HUES6 (cell line): ENCODE results near the gene VTA1.
"Not testable (repeated sequence)": the region's sequence is repeated elsewhere in the genome, so short reads cannot be mapped to it uniquely, and the experiment has no call there.

Source experiments
- H3K27ac ChIP-seq: 2 replicates; pipeline ENCODE4 v1.7.0; 2013; ENCODE audit warnings: low read depth, mild to moderate bottlenecking, low read length, inconsistent platforms
- H3K27me3 ChIP-seq: 2 replicates; pipeline ENCODE4 v1.6.1; 2013; ENCODE audit warnings: low read length; ENCODE audit not compliant: control insufficient read depth, insufficient read depth
- H3K36me3 ChIP-seq: 2 replicates; pipeline ENCODE4 v1.6.1; 2013; ENCODE audit warnings: low read length; ENCODE audit not compliant: control insufficient read depth, insufficient read depth
- H3K4me1 ChIP-seq: 2 replicates; pipeline ENCODE4 v1.6.1; 2013; ENCODE audit warnings: low read length; ENCODE audit not compliant: control insufficient read depth, insufficient read depth
- H3K4me3 ChIP-seq: 2 replicates; pipeline ENCODE4 v1.5.1; 2013; ENCODE audit warnings: low read depth, low read length
- H3K9ac ChIP-seq: one replicate; pipeline ENCODE4 v1.6.1; 2013; ENCODE audit warnings: mild to moderate bottlenecking, low read length
- H3K9me3 ChIP-seq: 2 replicates; pipeline ENCODE4 v1.6.1; 2013; ENCODE audit warnings: low read depth, low read length; ENCODE audit not compliant: control insufficient read depth, insufficient read depth

Gene VTA1

GRCh38 chr6:142141531-142141930 is 5.5 kb upstream of the VTA1 start:
- not testable (repeated sequence) for H3K4me3 ChIP-seq, H3K27me3 ChIP-seq, H3K36me3 ChIP-seq, H3K9me3 ChIP-seq, H3K27ac ChIP-seq, H3K9ac ChIP-seq, H3K4me1 ChIP-seq

DNA sequence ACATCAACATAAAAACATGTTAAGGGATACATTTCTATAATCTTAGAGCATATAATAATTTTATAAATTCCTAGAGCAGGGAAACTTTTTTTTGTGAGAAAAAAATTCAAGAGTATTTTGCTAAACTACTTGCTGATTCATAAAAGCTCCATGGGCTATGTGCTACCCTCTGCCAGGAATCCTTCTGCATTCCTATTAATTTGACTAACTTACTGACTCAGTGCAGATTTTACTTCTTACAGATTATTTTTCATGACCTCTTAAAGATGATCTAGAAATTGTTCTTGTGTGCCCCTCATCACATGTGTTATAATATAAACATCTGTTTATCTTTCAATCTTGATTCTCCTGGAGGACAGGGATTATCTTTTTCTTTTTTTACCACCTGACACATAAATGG is 5.7 kb downstream of the VTA1 start:
- Histone ChIP-seq H3K9ac (no peak overlapping the region), H3K4me1 (peaks cover 38% of the 10 kb centered on the region), H3K4me3 (no peak overlapping the region), H3K27me3 (no peaks in the 10 kb centered on the region), H3K9me3 (no peaks in the 10 kb centered on the region), H3K27ac (no peak overlapping the region), H3K36me3 (no peaks in the 10 kb centered on the region)

- no peaks in the 10 kb centered on the region for H3K9me3 ChIP-seq
- H3K9ac ChIP-seq: no peak overlapping the region
- no peak overlapping the region for H3K4me3 ChIP-seq
- no peak overlapping the region for H3K27ac ChIP-seq
- peaks cover 34% of the 10 kb centered on the region for H3K4me1 ChIP-seq
- H3K27me3 ChIP-seq: no peaks in the 10 kb centered on the region
- H3K36me3 ChIP-seq: no peaks in the 10 kb centered on the region
Observed at GRCh38 chr6:142153196-142153595, 6.1 kb downstream of the VTA1 start.

GRCh38 chr6:142154336-142154735 is 7.3 kb downstream of the VTA1 start:
- H3K4me1 ChIP-seq: peaks cover 23% of the 10 kb centered on the region
- H3K36me3 ChIP-seq: no peaks in the 10 kb centered on the region
- H3K9me3 ChIP-seq: no peaks in the 10 kb centered on the region
- H3K4me3 ChIP-seq: no peak overlapping the region
- H3K27me3 ChIP-seq: no peaks in the 10 kb centered on the region
- H3K27ac ChIP-seq: 0 out of 2 replicates have a peak overlapping the region, but pooled peaks have one; percentile 26
- no peak overlapping the region for H3K9ac ChIP-seq

DNA sequence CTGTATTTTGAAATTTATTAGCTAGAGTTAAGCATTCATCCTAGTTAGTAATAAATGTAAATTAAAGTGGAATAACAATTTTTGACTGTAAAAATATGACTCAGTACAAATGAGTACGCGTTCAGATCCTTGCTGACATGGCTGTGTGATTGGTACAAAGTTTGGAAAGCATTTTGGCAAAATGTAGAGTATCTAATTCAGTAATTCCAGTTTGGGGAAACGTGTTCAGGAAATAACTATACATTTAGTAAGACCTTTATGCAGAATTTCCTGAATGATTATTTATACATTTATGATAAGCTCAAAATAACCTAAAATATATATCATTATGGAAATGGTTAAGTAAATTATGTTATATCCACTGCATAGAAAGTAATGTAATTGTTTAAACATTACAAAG is 8.0 kb downstream of the VTA1 start:
- H3K27ac ChIP-seq: peak overlapping the region; percentile 76
- H3K9ac ChIP-seq: no peak overlapping the region
- peak overlapping the region; percentile 2; the same call in 1 of the 2 replicates for H3K4me3 ChIP-seq
- H3K27me3 ChIP-seq: no peaks in the 10 kb centered on the region
- H3K9me3 ChIP-seq: no peaks in the 10 kb centered on the region
- H3K4me1 ChIP-seq: peaks cover 19% of the 10 kb centered on the region
- no peaks in the 10 kb centered on the region for H3K36me3 ChIP-seq

GRCh38 chr6:142155895-142156757 is 9.1 kb downstream of the VTA1 start:
- H3K4me3 ChIP-seq: peak overlapping the region; percentile 2
- H3K9ac ChIP-seq: peak overlapping the region; percentile 24
- no peaks in the 10 kb centered on the region for H3K27me3 ChIP-seq
- H3K4me1 ChIP-seq: peaks cover 19% of the 10 kb centered on the region
- no peaks in the 10 kb centered on the region for H3K9me3 ChIP-seq
- H3K36me3 ChIP-seq: no peaks in the 10 kb centered on the region
- H3K27ac ChIP-seq: peak overlapping the region; percentile 76

DNA sequence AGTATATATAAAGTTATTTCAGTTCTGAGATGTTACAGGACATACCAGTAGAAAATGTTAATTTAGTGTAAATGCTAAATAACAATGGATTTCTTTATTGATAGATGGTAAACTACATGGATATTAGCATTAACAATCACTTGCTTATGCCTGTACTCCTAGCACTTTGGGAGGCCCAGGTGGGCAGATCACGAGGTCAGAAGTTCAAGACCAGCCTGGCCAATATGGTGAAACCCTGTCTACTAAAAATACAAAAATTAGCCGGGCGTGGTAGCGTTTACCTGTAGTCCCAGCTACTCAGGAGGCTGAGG is 9.7 kb downstream of the VTA1 start:
- H3K27me3 ChIP-seq, H3K4me3 ChIP-seq, H3K9ac ChIP-seq, H3K9me3 ChIP-seq, H3K27ac ChIP-seq, H3K36me3 ChIP-seq: not testable (repeated sequence)
- H3K4me1 ChIP-seq: peaks cover 19% of the 10 kb centered on the region

- Histone ChIP-seq H3K4me1 (peaks cover 4% of the 10 kb centered on the region; the same call in 1 of the 2 replicates), H3K4me3 (no peak overlapping the region), H3K9ac (no peak overlapping the region), H3K36me3 (peaks cover 18% of the 10 kb centered on the region), H3K27ac (no peak overlapping the region), H3K27me3 (no peaks in the 10 kb centered on the region), H3K9me3 (no peaks in the 10 kb centered on the region)
Observed at GRCh38 chr6:142162780-142163179, 15.7 kb downstream of the VTA1 start.

DNA sequence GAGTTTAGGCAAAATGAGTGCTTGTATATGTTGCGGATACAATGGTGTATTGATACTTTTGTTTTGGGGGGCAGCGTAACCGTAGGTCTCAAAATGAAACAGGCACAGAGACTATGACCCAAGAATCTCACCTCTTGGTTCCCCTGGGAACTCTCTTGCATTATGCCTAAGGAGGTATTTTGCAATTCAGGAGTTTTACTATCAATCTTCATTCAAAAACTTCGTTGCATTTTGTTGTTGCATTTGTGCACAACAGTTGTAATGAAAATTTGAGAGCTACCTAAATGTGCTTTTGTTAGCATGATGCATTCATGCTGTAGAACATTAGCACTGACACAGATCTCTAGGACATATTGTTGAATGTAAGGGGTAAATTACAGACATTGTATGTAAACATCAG is 18.2 kb downstream of the VTA1 start:
- H3K36me3 ChIP-seq: peaks cover 32% of the 10 kb centered on the region
- no peaks in the 10 kb centered on the region for H3K27me3 ChIP-seq
- H3K9me3 ChIP-seq: no peaks in the 10 kb centered on the region
- no peak overlapping the region for H3K4me3 ChIP-seq
- H3K9ac ChIP-seq: no peak overlapping the region
- H3K4me1 ChIP-seq: peaks cover 4% of the 10 kb centered on the region; the same call in 1 of the 2 replicates
- H3K27ac ChIP-seq: no peak overlapping the region

DNA sequence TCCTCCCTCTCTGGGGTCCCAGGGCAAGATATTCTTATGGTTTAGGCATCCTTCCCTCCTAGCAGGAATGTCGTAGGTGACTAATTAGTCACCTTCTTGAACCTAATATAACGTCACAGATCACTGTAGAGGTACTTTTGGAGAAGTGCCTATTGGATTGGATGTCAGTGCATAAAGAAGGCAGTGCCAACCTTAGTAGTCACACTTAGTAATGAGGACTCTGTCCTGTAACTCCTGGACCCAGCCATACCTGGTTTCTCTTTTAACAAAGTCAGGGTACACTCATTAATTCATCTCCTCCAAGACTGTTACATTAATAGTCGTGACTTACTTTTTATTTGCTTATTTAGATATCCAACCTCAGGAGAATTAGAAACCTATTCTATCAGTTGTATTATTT is 20.0 kb downstream of the VTA1 start:
- Histone ChIP-seq H3K4me1 (0 out of 2 replicates have a peak, but pooled peaks cover 4% of the 10 kb centered on the region), H3K9me3 (no peaks in the 10 kb centered on the region), H3K27ac (no peak overlapping the region), H3K36me3 (peaks cover 45% of the 10 kb centered on the region), H3K27me3 (no peaks in the 10 kb centered on the region), H3K9ac (no peak overlapping the region), H3K4me3 (no peak overlapping the region)

- Histone ChIP-seq H3K4me3 (no peak overlapping the region), H3K4me1 (0 out of 2 replicates have a peak, but pooled peaks cover 4% of the 10 kb centered on the region), H3K27ac (no peak overlapping the region), H3K9ac (no peak overlapping the region), H3K36me3 (peaks cover 49% of the 10 kb centered on the region), H3K27me3 (no peaks in the 10 kb centered on the region), H3K9me3 (no peaks in the 10 kb centered on the region)
Observed at GRCh38 chr6:142167486-142167885, 20.4 kb downstream of the VTA1 start.
